Endothelial cell of umbilical vein (primary cell): ENCODE data around the gene ARHGAP42.

ENCODE experiments used
- EZH2 ChIP-seq: IDR thresholded peaks from 2 replicates; pipeline ENCODE4 v1.6.1; 2012; ENCODE audit warnings: borderline replicate concordance, low read depth, mild to moderate bottlenecking, moderate library complexity, low read length, inconsistent platforms; ENCODE audit not compliant: severe bottlenecking
- JUN ChIP-seq: IDR thresholded peaks from 2 replicates; pipeline ENCODE4 v1.6.1; 2011; ENCODE audit warnings: borderline replicate concordance, low read depth; ENCODE audit not compliant: insufficient read length, insufficient read depth
- MYC ChIP-seq: IDR thresholded peaks from one replicate; pipeline ENCODE4 v1.6.1; 2011; ENCODE audit warnings: mild to moderate bottlenecking, low read depth, low read length
- POLR2A ChIP-seq: IDR thresholded peaks from 2 replicates; pipeline ENCODE4 v1.6.1; 2012; ENCODE audit warnings: low read depth, mild to moderate bottlenecking, control low read depth, low read length
- POLR2AphosphoS5 ChIP-seq: IDR thresholded peaks from 2 replicates; pipeline ENCODE4 v1.6.1; 2012; ENCODE audit warnings: low read depth, mild to moderate bottlenecking, control low read depth, low read length, moderate library complexity; ENCODE audit not compliant: insufficient read depth
- TF ChIP-seq, protein P1 (sequence below), 2 donors: IDR thresholded peaks; 1 replicate in 1 of 2; 2 replicates in 1 of 2; pipeline ENCODE4 v1.5.1; 2011; ENCODE audit warnings: low read length in 2 of 2, mild to moderate bottlenecking in 2 of 2, moderate library complexity in 2 of 2, control low read depth in 1 of 2, inconsistent platforms in 1 of 2, low read depth in 1 of 2; ENCODE audit not compliant: insufficient read depth in 1 of 2; ENCODE audit errors: extremely low read depth in 1 of 2
- TF ChIP-seq, protein P2 (sequence below): IDR thresholded peaks from 2 replicates; pipeline ENCODE4 v1.6.1; 2011; ENCODE audit not compliant: insufficient read depth, insufficient read length

DNA sequence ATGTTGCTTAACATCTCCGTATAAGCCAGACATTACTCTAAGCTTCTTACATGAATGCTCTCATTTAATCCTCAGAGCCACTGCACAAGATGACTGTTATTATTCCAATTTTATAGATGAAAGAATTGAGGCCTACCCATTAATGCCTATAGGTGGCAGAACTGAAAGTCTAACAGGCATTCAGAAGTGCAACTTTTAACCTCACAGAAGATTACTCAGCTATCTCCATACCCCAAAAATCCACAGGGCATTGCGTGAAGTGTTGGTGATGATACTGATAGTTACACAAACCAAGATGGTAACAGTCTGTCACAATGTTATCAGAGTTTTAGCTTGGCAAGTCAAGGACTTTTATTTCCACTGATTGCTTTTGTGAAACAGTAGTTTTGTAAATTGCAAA lies 130.5 kb downstream of the ARHGAP42 start:
- no peak for TF ChIP-seq MYC
- TF ChIP-seq EZH2, result no peak
- TF ChIP-seq, protein P1, sequence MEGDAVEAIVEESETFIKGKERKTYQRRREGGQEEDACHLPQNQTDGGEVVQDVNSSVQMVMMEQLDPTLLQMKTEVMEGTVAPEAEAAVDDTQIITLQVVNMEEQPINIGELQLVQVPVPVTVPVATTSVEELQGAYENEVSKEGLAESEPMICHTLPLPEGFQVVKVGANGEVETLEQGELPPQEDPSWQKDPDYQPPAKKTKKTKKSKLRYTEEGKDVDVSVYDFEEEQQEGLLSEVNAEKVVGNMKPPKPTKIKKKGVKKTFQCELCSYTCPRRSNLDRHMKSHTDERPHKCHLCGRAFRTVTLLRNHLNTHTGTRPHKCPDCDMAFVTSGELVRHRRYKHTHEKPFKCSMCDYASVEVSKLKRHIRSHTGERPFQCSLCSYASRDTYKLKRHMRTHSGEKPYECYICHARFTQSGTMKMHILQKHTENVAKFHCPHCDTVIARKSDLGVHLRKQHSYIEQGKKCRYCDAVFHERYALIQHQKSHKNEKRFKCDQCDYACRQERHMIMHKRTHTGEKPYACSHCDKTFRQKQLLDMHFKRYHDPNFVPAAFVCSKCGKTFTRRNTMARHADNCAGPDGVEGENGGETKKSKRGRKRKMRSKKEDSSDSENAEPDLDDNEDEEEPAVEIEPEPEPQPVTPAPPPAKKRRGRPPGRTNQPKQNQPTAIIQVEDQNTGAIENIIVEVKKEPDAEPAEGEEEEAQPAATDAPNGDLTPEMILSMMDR (IDR thresholded peaks at IDR 0.05; ENCODE audit: extremely low read depth in 1 of 2, insufficient read depth in 1 of 2, low read depth in 1 of 2, low read length in 2 of 2), result no peak
- no peak for TF ChIP-seq POLR2AphosphoS5
- TF ChIP-seq POLR2A, result no peak
- no peak for TF ChIP-seq JUN
- TF ChIP-seq, protein P2, sequence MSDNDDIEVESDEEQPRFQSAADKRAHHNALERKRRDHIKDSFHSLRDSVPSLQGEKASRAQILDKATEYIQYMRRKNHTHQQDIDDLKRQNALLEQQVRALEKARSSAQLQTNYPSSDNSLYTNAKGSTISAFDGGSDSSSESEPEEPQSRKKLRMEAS, result no peak
